Measurements from ENCODE around the gene TARBP2. TPM values are rescaled to one million over a fixed set of nuclear protein-coding genes. Genes with fewer than 3 reads are reported as not detected.

TARBP2 gene
- polyA plus RNA-seq, 3 donors = 16.6 to 39.4 (median 24.4) TPM

- Histone ChIP-seq H3K4me3 (replicated peaks in 1 of 3; ENCODE audit: low read depth in 2 of 3, low read length in 3 of 3) (no peak overlapping the region), H4K20me1 (ENCODE audit: insufficient read depth, low read length) (no peaks in the 10 kb centered on the region), H3K79me2 (ENCODE audit: insufficient read depth, low read length) (peaks cover 18% of the 10 kb centered on the region), H3K4me2 (replicated peaks; ENCODE audit: extremely low read depth, low read length, poor library complexity, severe bottlenecking) (no peak overlapping the region), H3K9ac (ENCODE audit: insufficient read depth, low read length, poor library complexity, severe bottlenecking) (no peak overlapping the region), H2AFZ (ENCODE audit: insufficient read depth, low read depth, low read length, poor library complexity, severe bottlenecking) (no peak overlapping the region), H3K27me3 (ENCODE audit: control insufficient read depth in 2 of 2, insufficient read depth in 2 of 2, low read length in 2 of 2) (no peaks in the 10 kb centered on the region), H3K4me1 (ENCODE audit: control insufficient read depth in 1 of 2, insufficient read depth in 2 of 2, low read length in 2 of 2) (peaks cover 22 to 30% of the 10 kb centered on the region in 2 donors), H3K9me3 (replicated peaks in 1 of 2; ENCODE audit: control insufficient read depth in 1 of 2, insufficient read depth in 1 of 2, low read length in 2 of 2) (no peaks in the 10 kb centered on the region), H3K27ac (ENCODE audit: low read depth in 1 of 2, low read length in 2 of 2) (peak overlapping the region in 1 of 2 donors; percentile 41), H3K36me3 (replicated peaks in 1 of 2; ENCODE audit: control insufficient read depth in 1 of 2, insufficient read depth in 2 of 2, low read length in 2 of 2) (peaks cover 33 to 45% of the 10 kb centered on the region in 2 donors)
- no peak overlapping the region for H3K4me3 Mint-ChIP-seq
- H3K27ac Mint-ChIP-seq = peak overlapping the region in 3 of 7 donors; percentile 46 to 64 (median 46)
- DNase-seq = no peak
- 98% methylated on average over 5 of the region's 14 CpGs for WGBS (ENCODE audit: insufficient coverage)
- peaks cover 29% of the 10 kb centered on the region for H3K4me1 Mint-ChIP-seq
- H3K9me3 Mint-ChIP-seq = no peaks in the 10 kb centered on the region
- TF ChIP-seq CTCF (IDR thresholded peaks at IDR 0.05) = no peak
- H3K27me3 Mint-ChIP-seq (ENCODE audit: low read depth in 3 of 3) = peaks cover 0 to 4% (median 0%) of the 10 kb centered on the region in 3 donors
- intact Hi-C loops (cut with micrococcal nuclease) = loop anchor here (5.0 to 10.0 kb wide), 3 partner anchors 52 to 289 kb away; partner anchors contain the start of genes AAAS (in 1 of the 2) and PCBP2 (in 1 of the 2)
- peaks cover 29 to 47% of the 10 kb centered on the region in 2 donors for H3K36me3 Mint-ChIP-seq
These were observed 3.2 kb downstream of the TARBP2 start for GRCh38 chr12:53504004-53504920.

- DNase-seq = peak in 1 of 3 donors; percentile 21
- Mint-ChIP-seq H3K4me3 (no peak overlapping the region), H3K27me3 (ENCODE audit: low read depth in 3 of 3) (peaks cover 0 to 4% (median 0%) of the 10 kb centered on the region in 3 donors), H3K27ac (peak overlapping the region in 4 of 7 donors; percentile 59 to 74 (median 62)), H3K4me1 (peaks cover 24% of the 10 kb centered on the region), H3K36me3 (peaks cover 30 to 49% of the 10 kb centered on the region in 2 donors), H3K9me3 (no peaks in the 10 kb centered on the region)
- peak overlapping the region; percentile 4 to 41 for H3K27ac ChIP-seq (ENCODE audit: low read depth in 1 of 2, low read length in 2 of 2)
- H3K36me3 ChIP-seq (replicated peaks in 1 of 2; ENCODE audit: control insufficient read depth in 1 of 2, insufficient read depth in 2 of 2, low read length in 2 of 2) = peaks cover 33 to 48% of the 10 kb centered on the region in 2 donors
- no peak overlapping the region for H3K9ac ChIP-seq (ENCODE audit: insufficient read depth, low read length, poor library complexity, severe bottlenecking)
- peaks cover 16 to 23% of the 10 kb centered on the region in 2 donors for H3K4me1 ChIP-seq (ENCODE audit: control insufficient read depth in 1 of 2, insufficient read depth in 2 of 2, low read length in 2 of 2)
- no peaks in the 10 kb centered on the region for H3K9me3 ChIP-seq (replicated peaks in 1 of 2; ENCODE audit: control insufficient read depth in 1 of 2, insufficient read depth in 1 of 2, low read length in 2 of 2)
- H2AFZ ChIP-seq (ENCODE audit: insufficient read depth, low read depth, low read length, poor library complexity, severe bottlenecking) = no peak overlapping the region
- TF ChIP-seq CTCF (IDR thresholded peaks at IDR 0.05) = no peak
- no peak overlapping the region for H3K4me3 ChIP-seq (replicated peaks in 1 of 3; ENCODE audit: low read depth in 2 of 3, low read length in 3 of 3)
- WGBS (ENCODE audit: insufficient coverage) = 84% methylated on average over 9 of the region's 10 CpGs
- H3K27me3 ChIP-seq (ENCODE audit: control insufficient read depth in 2 of 2, insufficient read depth in 2 of 2, low read length in 2 of 2) = no peaks in the 10 kb centered on the region
- no peak overlapping the region for H3K4me2 ChIP-seq (replicated peaks; ENCODE audit: extremely low read depth, low read length, poor library complexity, severe bottlenecking)
- peaks cover 18% of the 10 kb centered on the region for H3K79me2 ChIP-seq (ENCODE audit: insufficient read depth, low read length)
- intact Hi-C loops (cut with micrococcal nuclease) = loop anchor here in 1 of 2 donors (10.0 kb wide), 1 partner anchor 290 kb away; no protein-coding TSS in a partner anchor
- no peaks in the 10 kb centered on the region for H4K20me1 ChIP-seq (ENCODE audit: insufficient read depth, low read length)
These were observed 4.0 kb downstream of the TARBP2 start for GRCh38 chr12:53505086-53505485.

Measured in CD14-positive monocyte (primary cell).